ENCODE data around the gene NOTCH2.
"Not testable (repeated sequence)": the region's sequence is repeated elsewhere in the genome, so short reads cannot be mapped to it uniquely, and the experiment has no call there.

NOTCH2 gene

DNA sequence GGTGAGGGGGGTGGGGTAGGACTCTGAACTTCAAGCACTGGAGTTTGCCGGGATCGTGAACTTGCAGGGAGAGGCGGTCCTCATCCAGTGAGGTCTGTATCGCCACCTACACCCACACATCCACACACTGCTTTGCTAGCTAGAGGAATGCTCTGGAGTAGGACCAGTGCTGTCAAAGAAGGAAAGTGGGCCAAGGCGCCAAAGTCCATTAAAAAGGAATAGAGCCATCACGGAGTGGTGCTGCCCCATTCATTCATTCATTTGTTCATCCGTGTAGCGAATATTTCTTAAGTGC lies 405 bp upstream of the NOTCH2 start:
- not testable (repeated sequence) for DNase-seq (ENCODE audit: low spot score)

DNA sequence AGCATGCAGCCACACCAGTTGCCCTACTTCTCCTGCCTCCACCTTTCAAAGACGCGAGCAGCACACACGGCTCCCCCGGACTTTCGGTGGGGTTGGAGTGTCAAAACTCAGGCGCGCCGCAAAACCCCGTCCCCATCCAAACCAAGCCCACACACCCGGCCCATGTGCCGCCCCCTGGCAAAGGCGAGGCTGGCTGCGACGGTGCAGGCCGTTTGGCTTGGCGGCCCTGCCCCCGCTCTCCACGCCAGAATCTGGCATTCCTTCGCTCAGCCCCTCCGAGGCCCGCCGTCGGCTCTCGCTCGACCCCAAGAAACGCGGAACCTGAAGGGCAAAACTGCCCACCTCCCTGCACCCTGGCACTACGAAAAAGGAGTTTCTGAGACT lies 787 bp downstream of the NOTCH2 start:
- FAIRE-seq; DNase-seq (ENCODE audit: low spot score): not testable (repeated sequence)

More for the DNA sequence above, 405 bp upstream of the NOTCH2 start:
- FAIRE-seq: not testable (repeated sequence)

DNA sequence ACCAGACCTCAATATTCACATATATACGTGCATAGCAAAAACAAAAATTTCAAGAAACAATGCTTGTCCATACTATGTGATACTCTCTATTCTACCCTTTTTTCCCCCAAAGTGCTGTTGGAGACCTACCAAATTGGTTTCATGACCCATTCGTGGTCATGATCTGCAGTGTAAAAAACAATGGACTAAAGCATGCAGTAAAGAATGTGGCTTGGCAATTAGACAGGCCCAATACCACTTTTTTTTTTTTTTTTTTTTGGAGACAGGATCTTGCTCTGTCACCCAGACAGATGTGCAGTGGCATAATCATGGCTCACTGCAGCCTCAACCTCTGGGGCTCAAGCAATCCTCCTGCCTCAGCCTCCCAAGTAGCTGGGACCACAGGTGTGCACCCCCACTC lies 21.3 kb downstream of the NOTCH2 start:
- not testable (repeated sequence) for DNase-seq (ENCODE audit: low spot score); FAIRE-seq

DNA sequence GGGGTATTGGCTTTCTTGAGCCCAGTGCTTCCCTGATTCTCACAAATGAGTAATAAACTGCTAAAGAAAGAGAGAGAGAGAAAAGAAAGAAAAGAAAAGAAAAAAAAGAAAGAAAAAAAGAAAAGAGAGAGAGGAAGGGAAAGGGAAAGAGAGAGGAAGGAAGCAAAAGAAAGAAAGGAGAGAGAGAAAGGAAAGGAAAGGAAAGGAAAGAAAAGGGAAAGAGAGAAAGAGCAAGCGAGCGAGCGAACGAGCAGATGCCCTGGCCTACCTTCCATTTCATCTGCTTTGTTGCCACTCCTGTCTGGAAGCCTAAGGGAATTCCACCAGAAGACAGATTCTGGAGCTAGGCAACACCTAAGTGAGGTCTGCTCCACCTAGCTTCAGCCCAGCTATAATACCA lies 27.7 kb downstream of the NOTCH2 start:
- DNase-seq (ENCODE audit: low spot score); FAIRE-seq: not testable (repeated sequence)

DNA sequence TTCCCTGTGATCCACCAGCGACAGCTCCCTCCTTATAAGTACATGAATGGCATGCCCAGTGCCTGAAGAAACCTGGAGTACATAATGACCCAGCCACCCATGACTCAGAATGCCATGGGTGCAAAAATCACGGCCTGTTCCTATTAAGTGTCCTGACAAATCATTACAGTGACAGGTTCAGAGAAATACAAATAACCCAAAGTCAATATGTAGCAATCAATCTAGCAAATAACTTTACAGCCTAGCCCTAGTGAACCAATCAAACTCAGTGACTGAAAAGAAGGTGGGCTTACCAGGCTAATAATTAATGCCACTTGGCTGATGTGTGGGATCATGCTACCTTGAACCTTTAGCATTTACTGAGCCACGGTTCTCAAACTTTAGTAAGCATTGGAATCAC lies 37.2 kb downstream of the NOTCH2 start:
- DNase-seq (ENCODE audit: low spot score); FAIRE-seq: not testable (repeated sequence)

DNA sequence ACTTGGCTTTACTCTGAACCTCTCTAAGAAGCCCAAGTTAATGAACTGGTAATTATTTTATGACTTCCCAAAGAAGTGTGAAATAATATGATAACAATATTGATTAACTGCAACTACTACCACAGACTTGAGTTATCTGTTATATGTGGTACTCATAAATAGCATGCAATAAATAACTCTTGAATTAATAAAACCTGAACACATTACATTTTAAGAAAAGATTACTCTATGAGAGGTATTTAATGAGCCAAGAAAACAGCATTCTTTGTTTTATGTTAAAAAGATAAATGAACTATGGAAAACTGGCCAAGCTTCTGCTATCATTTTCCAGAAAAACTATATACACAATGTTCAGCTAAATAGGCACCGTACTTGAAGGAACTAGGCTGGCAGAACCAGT lies 45.7 kb downstream of the NOTCH2 start:
- not testable (repeated sequence) for DNase-seq (ENCODE audit: low spot score); FAIRE-seq

DNA sequence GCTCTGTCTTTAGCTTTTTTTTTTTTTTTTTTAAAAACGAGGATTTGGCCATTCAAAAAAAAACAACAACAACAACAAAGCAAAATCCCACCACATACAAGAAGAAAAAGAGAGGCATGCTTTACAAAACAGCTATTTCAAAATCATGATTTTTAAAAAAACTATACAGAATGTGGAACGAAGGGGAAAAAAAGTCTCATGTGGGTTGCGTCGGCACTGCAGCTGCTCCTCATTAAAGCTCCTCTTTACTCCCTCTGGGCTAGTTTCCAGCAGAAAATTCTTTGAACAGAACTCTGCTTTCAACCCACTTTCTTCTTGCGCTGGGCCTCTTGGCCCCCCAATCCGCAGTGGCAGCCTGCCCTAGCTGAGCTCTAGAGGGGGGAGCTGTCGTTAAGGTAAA lies 54.5 kb downstream of the NOTCH2 start:
- DNase-seq (ENCODE audit: low spot score); FAIRE-seq: not testable (repeated sequence)

DNA sequence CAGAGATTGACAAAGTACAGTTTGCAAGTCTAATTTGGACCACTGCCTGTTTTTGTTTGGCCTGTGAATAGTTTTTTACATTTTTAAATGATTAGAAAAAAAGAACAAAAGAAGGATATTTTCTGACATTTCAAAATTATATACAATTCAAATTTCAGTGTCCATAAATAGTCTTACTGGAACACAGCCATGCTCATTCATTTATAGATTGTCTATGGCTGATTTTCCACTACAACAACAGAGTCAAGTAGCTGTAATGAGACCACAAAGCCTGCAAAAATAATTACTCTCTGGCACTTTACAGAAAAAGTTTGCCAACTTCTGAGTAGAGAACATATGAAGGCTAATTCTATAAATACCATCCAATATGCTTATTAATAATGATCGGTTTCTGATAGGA lies 61.1 kb downstream of the NOTCH2 start:
- not testable (repeated sequence) for DNase-seq (ENCODE audit: low spot score); FAIRE-seq

DNA sequence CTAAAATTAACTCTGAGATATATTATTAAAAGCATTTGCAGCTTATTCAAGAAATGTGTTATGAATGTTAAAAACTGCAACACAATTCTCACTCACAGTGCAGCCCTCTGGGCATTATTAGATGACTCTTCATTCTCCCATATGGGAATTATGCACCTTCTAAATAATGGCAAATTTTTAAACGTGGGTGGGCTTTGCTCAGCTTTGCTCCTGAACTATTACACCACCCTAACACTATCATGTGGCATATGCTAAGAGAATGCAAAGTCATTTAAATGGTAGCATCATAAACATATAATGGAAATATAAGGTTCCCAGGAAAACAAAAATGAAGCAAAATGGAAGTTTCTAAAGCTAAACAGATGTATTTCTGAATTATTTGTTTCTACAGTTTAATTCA lies 61.6 kb downstream of the NOTCH2 start:
- not testable (repeated sequence) for DNase-seq (ENCODE audit: low spot score); FAIRE-seq

DNA sequence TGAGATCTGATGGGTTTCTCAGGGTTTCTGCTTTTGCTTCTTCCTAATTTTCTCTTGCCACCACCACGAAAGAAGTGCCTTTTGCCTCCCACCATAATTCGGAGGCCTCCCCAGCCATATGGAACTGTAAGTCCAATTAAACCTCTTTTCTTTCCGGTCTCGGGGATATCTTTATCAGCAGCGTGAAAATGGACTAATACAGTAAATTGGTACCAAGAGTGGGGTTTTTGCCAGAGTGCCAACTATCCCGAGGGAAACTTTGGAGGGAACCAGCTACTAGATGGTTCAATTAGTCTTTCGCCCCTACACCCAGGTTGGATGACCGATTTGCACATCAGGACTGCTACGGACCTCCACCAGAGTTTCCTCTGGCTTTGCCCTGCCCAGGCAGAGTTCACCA lies 68.4 kb downstream of the NOTCH2 start:
- DNase-seq (ENCODE audit: low spot score); FAIRE-seq: not testable (repeated sequence)

DNA sequence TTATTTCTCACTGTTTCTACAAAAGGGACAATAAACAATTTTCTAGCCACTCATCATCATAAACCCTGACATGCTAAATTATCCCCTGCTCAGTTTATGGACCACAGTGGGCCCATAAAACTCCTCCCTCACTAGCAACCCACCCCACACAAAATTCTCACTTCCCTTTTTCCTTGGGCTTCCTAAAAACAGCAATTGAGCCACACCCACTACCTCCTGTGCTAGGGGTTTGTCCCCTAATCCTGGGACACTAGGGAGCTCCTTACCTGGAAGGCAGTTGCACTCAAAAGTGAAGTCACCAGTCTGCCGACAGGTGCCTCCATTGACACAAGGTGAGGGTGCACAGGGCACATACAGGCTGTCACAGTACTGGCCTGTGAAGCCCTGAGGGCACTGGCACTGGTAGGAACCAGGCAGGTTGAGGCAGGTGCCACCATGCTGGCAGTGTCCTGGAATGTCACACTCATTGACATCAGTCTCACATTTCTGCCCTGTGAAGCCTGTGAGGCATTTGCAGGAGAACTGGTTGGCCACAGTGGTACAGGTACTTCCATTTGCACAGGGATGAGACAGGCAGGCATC lies 72.6 kb downstream of the NOTCH2 start:
- FAIRE-seq; DNase-seq (ENCODE audit: low spot score): not testable (repeated sequence)

DNA sequence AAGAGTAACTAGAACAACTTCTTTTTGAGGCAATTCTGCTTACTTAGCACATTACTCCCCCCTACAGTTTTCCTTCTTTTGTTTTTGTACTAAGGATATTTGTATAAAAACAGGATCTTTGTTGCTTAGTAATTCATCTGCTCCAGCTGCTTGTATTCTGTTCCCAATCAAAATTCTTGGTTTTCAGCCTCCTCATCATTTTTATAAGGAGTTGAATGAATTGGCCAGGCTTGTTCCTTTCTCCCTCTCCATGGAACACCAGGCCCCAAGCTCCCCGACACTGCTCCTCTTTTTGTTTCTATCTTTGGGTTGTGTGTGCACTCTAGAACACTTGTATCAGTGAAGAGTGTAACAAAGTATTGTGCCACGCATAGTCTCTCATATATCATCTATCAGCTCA lies 73.5 kb downstream of the NOTCH2 start:
- DNase-seq (ENCODE audit: low spot score); FAIRE-seq: not testable (repeated sequence)

DNA sequence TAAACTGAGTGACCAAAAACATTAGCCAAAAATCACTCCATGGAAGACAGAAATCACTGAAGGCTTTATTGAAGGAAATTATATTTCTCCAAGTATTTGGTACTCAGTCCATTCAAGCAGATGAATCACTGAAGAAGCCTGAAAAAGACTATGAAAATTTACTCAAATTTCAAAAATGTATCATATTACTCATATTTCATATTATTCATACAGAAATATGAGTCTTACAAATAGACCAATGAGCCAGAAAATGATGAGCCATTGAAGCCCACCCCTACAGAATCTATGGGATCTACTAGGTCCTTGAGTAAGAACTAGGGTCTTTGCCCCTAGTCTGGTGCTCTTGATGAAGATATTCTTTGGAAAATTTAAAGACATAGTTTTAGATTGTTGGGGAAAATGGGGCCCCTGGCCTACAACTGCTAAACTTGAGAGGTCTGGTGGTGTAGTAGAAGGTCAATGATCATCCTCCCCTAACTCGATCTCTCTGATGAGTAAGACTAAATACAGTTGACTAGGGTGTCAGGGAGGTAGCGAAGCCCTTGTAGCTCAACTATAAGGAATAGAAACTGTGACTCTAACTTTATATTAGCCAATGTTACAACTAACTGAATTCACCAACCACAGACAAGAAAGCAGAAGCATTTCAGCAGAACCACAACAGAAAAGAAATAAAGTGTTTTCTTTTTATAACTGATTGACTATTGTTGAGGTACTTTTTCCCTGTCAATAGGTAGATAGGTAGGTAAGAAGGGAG lies 81.0 kb downstream of the NOTCH2 start:
- no peak for DNase-seq (ENCODE audit: low spot score)
- no peak for FAIRE-seq

DNA sequence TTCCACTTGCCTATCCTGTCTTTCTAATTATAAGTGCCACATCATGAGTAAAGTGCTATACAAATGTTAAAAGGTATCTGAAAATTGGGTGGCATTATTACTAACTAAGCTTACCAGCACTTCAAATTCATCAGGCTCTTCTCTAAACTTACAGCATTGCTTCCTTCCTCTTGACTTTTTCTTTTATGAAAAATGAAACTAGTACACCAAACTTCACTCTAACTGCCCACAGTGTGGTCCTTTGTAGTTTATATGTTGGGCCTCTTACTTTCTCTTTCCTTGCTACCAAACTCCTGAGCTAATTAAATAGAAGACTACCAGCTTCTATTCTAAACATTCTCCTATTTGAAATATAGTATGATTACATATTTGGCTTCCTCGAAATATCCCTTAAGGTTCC lies 81.8 kb downstream of the NOTCH2 start:
- no peak for DNase-seq (ENCODE audit: low spot score)
- no peak for FAIRE-seq

DNA sequence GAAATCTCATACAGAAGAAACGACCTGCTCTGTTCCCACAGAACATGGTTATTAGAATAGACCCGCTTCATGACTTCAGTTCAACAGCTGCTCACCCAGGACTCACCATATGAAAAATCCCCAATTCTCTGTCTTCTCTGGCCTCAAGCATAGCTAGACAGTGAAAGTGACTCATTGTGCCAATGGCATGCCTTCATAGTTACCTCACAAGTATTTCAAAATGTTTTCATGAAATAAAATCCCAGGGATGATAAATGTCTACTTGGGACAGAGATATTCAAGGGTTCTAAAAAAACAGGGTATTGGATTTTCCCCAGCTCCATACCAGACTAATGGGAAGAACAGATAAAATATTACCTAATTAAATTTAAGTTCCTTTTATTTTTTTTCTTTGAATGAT lies 82.3 kb downstream of the NOTCH2 start:
- peak; percentile 81 for FAIRE-seq
- DNase-seq (ENCODE audit: low spot score): peak; percentile 82

DNA sequence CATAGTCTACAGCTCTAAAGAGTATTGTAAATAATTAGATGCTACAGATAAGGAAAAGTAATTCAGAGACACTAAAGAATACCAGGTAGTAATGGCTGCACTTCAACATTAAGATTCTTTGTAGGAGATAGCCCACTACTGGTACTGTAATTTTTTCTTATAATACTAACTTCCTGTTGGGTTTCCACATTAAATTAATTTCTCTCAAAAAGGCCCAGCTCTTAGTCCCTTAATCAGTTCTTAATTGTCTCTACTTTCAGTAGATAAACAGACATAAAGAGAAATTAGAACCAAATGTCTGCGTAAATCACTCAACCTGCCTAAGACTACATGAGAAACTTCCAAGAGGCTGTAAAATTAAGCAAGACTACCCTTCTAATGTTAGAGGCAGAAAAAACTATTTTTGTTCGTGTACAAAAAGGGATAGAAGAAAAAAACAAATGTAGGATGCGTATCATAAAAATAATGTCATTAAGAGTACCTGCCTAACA lies 83.4 kb downstream of the NOTCH2 start:
- FAIRE-seq (no peak), DNase-seq (ENCODE audit: low spot score) (no peak)

DNA sequence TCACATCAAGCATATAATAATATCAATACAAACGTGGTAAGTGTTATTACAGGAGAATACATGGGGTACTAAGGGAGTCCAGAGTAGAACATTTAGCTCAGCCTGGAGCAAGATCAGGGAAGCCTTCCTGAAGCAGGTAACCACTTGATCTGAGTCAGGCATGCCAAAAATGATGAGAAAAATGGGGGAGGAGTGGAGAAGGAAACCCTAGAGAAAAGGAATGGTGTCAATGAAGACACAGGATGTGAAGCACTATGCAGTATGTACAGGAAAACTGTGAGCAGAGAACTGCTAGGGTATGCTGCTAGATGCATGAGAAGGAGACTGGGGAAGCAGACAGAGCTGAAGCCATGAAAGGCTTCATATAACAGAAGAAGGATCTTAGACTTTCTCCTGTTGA lies 84.7 kb downstream of the NOTCH2 start:
- DNase-seq (ENCODE audit: low spot score) (no peak), FAIRE-seq (no peak)

DNA sequence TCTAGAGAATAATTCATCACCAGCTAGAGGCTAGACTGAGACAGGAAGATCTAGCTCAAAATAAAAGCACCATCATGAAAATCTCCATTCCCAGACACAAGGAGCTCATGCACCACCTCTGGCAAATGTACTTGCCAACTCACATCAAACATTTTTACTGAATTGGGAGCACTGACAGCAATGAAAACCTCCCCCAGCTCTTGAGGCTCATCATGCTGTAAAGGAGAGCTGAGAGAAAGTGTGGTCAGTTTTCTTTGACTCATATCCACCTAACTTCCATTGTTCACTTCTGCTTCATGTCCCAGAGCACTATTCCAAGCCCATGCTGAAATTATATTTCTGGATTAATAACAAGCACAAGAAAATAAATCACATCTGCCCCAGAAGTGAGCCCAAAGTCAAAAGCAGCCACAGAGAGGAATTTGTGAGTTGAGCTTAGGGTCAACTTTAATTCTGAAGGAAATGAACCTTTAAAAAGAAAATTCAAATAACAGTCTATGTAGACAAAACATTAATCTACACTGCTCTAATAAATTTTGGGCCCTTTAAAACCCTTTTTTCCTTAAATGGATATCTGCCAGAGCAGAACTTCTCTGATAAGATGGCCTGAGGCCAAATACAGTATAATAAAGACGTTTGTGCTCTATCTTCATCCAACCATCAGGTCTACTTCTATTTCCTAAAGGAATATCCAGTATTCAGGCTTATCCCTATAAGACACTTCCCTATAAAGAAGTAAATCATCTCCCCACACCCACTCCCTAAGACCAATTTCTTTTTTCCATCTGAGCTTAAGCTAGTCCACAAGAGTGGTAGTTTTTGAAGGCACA lies 87.3 kb downstream of the NOTCH2 start:
- peak; percentile 86 for FAIRE-seq
- peak; percentile 73 for DNase-seq (ENCODE audit: low spot score)

DNA sequence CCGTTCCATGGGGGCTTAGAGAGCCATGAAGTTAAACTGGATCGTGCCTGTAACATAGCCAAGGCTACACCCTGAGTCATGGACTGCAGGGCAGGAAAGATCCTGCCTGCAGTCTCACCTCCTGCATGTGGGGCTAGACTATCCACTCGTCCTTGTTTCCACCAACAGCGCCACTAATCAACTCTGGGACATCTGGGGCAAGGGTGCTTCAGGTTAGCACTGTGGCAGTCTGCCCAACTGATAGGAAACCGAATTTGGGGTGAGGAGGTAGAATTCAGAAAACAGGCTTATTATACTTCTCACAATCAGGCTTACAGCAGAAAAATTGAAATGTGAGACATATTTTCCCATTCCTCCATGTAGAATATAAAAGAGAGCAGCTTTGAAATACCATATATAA lies 88.0 kb downstream of the NOTCH2 start:
- DNase-seq (ENCODE audit: low spot score) (no peak), FAIRE-seq (no peak)

DNA sequence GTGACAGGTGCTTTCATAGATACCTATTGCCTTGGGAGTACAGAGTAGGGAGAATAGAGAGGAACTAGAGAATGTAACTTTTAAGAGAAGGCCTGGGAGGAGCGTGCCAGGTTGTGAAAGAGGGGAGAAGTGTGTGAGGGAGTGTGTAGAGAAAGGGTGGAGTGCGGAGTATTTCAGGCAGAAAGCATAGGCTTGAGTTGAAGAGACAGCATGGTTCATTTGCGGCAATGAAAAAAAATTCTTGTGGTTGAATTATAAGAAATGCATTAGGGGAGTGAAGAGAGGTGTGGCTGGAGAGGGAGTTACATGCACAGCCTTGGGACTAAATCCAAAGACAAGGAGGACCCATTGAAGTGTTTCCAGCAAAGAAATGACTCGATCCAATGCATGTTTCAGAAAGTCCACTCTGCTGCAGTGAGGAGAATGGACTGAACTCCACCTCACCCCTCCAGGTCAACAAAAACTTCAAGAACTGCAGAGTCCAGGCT lies 91.4 kb downstream of the NOTCH2 start:
- no peak for FAIRE-seq
- no peak for DNase-seq (ENCODE audit: low spot score)

DNA sequence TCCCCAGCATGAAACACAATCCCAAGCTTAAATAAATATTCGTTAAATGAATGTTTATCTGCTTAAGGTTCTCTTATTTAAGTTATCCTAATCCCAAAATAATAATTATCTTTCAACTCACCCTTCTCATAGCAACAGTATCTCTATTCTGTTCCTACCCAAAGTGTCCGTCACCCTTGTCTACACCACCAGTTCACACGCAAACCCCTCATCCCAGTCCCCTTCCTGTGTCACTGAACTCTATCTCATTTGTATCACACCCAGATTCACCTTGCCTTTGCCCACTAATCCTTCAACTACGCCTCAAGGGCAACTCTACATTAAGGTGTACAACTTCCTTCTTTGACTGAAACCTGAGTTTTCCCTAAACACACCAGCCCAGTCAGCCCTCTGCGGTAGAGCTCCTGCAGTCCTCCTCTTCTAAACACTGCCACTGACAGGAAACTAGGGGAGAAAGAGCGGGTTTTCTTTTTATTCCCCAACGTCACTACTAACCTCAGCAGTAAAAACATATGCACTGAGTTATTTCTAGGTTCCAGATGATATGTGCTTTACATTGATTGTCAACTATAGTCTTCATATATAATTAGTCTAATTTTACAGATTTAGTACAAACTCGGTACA lies 92.2 kb downstream of the NOTCH2 start:
- not testable (repeated sequence) for FAIRE-seq; DNase-seq (ENCODE audit: low spot score)

All from RCC 7860 (cell line).